ENCODE measurements around the gene CNTNAP2.

The CNTNAP2 gene

DNA sequence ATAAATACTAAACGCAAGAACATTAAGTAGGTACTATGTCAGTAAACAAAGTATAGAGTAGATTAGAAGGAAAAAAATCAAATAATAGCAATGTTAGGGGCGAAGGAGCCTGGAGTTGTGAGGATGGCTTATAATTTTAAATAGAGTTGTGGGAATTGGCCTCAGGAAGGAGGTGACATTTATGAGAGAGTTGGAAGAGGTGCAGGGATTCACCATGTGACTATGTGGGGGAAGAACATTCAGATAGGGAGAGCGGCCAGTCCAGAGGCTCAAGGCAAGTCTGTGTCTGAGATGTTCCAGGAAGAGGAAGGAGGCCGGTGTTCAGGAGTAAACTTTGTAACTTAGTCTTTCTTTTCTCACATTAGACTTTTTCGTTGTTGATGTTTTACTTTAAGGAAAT is 1695.3 kb downstream of the CNTNAP2 start:
- DNase-seq, result no peak

DNA sequence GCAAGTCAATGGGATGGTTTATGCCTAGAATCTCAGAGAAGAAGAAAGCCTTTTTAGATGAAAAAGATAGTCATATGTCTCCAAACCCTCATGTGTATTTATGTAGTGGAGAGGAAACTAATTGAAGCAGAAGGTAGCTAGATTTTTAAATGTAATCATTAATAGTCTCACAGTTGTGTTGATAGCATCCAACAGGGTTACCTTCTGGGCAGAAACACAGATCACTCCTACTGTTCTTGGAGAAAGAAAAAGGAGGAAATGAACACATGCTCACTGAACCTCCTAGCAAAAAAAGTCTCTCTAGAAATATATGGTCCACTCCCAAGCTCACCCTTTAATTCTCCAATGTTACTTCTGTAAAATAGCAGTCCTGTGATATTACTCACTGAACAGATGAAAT is 1696.7 kb downstream of the CNTNAP2 start:
- no peak for DNase-seq

DNA sequence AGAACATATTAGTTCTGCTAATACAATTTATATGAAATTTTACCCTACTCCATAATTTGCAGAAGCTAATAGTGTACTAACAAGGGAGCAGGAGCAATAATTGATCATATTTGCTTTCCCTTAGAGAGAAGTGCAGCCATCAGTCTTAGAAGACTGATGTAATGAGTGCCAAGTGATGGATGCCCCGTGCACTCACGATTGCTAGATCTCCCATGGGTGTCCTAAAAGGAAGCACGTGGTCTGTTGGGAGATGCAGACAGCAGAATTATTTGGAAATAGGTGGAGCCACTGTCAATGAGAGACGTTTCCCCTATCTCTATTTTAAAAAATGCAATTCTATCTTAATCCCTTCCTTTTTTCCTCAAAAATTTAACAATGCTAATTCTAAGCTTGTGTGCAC is 1701.7 kb downstream of the CNTNAP2 start:
- no peak for DNase-seq

DNA sequence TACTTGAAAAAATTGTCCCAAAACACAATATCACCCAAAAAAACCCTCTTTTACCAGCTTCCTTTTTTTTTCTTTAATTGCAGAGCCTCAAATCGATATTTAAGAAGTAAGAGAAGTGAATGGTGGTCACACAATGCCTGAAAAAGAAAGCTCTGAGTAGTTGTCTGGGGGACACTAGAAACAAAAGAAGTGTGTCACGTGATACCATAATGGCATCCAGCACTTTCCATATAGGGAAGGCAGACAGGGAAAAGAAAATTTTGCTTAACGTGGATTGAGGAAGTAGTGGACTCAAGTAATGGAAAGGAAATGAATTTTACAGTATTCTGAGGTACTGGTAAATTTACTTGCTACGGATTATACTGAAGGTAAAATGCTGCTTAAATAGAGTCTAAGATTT is 1708.1 kb downstream of the CNTNAP2 start:
- no peak for DNase-seq

DNA sequence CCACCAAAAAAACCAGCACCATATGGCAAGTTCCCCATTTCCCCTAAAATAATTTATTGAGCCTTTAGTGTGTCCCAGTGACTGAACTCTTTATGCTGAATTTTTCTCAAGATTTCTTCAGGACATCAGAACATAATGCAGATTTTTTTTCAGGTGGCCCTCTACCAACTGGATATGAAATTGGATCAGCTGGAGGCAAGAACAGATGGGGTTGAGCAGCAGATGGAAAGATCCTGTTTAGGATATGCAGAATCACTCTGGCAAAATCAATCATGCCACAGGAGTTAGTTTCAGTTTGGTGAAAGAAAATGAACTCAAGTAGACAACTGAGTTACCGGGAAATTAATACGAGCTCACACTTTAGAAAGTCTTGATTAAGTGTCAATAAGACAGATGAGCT is 1712.4 kb downstream of the CNTNAP2 start:
- DNase-seq, result no peak

DNA sequence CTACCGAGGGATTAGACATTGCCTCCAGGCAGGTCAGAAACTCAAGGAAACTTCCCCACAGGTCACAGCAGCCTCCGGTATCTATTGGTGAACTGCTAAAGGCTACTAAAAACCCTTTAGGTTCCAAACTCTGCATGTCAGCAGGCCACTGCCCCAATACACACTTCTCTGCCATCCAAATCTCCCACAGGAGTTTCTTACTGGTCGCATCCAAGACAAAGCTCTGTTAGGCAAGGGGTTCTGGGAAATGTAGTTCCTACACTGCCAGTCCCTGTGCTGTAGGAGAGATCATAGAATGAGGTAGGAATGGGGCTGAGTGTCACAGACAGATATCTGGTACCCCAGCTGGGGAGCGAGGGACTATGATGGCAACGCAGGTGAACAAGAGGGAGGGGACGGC is 1717.0 kb downstream of the CNTNAP2 start:
- no peak for DNase-seq

DNA sequence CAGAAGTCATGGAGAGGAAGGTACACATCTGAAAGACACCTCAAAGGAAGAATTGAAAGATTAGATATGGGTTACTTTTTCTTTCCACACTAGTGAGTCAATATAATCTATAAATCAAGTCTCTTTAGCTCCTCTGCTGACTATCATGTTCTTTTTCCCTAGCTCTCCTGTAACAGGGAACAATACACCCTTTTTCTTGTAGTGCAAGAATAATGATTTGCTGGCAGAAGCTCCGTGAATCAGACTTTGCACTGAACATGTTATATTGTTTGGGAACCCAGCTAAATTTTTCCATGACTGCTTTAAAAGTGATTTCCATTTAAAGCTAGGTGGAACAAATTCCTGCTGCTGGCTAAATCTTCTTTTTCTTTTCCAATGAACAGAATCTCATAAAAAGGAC is 1717.4 kb downstream of the CNTNAP2 start:
- DNase-seq, result no peak

DNA sequence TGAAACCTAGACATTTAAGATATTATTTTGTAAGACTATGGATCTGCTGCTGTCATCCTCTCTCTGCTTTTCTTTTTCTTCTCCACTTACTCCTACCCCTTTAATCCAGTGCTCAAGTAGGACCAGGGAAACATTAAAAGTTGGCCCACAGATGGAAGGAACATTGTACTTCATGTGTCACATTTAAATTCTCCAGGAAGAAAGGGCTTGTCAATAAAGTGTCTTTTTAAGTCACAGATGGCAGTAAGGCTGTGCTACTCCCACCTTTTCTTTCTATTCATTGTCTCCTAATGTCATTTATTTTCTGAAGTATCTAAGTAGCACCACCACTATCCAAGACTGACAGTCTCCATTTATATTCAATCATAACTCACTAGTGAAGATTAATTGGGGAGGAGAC is 1736.2 kb downstream of the CNTNAP2 start:
- DNase-seq, result no peak

DNA sequence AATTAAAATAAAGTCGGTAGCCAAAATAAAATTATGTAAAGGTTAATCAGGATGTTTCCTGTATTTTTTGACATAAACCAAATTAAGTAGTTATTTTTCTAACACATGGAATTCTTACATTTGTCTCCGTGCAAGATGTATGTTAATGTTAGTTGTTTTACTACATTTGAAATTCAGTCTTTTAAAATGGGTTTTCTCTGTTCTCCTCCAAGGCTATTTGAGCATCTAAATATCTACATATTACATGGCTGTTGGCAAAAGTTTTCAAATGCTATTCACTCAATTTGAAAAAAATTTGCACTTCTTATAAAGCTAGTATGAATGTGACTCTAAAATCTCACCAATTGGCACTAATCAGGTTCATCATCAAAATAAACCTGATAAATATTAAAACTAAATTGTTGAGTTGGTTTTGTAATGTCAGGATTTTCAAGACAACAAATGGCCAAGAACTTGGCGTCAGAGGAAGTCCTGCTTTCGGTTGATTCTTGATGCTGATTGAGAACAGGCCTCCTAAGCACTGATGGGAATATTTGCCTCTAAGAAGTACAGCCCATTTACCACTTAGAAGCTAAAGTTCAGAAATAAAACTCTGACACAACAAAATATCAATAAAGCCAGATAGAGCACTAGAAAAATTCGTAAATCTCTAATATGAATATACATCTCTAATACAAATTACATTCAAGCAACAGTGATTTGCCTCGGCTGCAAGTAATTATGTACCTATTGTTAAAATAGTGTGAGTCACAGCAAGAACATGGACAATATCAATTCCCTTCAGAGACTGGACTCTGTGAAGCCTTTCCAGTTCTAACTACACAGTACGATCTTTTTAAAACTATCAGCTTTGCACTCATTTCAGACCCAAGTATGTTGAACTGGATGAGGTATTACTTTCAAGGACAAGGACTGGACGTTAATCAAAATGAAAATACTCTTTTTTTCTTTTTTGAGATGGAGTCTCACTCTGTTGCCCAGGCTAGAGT is 1740.8 kb downstream of the CNTNAP2 start:
- no peak for DNase-seq

DNA sequence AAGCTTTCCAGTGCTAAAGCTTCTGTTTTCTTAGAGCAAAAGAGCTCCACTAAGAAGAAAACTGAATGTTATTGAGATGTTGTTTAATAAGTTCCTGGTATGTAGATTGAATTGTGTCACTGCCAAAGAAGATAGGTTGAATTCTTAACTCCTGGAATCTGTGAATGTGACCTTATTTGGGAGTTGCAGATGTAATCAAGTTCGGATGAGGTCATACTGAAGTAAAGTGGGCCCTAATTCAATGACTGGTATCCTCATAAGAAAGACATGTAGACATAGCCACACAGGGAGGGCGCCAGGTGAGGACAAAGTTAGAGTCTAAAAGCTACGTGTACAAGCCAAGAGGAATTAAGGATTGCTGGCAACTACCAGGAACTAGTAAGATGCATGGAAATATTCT is 1741.8 kb downstream of the CNTNAP2 start:
- no peak for DNase-seq

DNA sequence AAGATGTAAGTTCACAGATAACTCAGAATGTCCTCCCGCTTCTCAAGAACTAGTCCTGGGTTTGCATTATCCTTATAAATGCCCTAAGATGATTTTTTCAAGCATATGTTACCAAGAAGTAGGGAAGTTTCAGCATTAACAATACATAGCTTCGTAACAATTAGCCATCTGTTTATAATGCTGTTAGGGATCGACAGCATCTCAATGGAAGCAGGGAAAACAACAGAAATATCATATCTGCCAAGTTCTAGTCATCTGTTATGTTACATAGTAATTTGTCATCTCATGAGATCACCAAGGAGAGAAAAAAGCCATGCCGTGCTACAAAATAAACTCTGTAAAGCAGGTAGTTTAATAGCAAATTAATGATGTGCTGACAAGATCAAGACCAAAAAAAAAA is 1742.4 kb downstream of the CNTNAP2 start:
- DNase-seq, result no peak

DNA sequence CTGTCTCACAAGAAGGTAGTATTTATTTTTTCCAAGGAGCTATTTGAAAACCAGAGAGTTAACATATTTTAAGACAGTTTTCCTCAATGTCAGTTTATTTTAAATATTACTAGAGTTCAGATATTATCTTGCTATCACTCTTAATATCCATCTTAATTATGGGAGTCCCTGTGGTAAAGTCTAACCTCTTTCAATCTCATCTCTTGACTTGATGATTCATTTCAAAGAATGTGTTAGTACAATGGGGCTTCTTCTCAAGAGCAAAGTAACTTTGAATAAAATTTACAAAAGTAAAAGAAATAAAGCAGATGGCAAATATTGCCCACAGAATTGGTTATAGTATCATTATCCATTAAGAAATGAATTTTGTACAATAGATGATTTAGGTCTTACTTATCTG is 1742.9 kb downstream of the CNTNAP2 start:
- DNase-seq, result no peak

DNA sequence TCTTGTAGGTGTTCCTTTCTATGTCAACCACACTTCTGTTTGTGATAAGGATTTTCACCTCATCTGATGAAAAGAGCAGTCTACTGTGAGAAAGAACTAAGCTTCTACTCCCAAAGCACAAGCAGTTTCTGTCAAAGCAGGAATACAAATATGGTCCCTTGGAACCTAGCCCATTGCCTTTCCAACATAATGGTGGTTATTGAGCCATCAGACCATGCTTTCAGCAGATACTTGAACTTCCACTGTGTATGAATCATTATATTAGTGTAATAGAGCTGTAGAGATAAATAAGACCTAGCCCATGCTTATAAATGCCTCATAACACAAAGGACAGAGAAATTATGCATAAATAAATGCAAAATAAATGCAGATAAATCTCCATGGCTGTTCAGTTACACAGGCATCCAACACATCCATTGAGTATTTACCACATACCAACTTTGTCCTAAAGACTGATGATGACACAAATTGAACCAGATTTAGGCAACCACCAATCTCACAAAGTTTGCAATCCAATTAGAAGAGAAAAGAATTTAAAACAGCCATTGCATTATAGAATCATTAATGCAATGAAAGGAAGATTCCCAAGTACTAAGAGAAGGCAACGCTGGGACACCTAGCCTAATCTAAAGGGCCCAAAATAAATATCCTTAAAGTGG is 1744.6 kb downstream of the CNTNAP2 start:
- DNase-seq, result no peak

DNA sequence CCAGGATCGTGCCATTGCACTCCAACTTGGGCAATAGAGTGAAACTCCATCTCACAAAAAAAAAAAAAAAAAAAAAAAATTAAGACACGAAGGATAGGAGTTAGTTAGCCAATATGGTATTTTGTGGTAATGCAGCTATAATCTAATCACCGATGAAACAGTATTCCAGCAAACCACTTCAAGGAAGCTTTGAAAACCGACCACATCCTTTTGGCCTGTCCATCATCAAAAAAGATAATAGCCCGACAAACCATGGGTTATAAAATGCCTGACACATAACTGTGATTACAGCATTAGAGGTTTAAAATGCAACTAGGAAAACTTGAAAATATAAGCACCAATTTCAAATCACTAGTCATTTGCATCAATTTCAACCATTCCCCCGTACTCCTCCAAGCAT is 1745.3 kb downstream of the CNTNAP2 start:
- DNase-seq, result no peak

DNA sequence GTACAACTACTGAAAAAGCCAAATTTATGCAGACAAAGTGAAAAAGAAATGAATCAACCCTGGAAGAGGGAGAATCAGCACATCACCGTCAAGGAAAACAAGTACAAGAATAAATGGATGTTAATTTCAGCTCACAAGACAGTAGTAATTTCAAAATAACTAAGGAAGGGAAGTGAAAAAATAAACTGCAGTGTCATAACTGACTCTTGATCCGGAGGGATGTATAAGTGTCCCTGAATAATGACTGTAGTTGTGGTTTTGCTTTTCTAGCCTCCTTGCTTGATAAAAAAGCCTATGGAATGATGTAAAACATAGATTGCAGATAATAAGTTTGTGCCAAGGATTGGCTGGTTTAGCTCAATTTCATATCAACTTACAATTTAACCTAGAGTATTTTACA is 1752.9 kb downstream of the CNTNAP2 start:
- no peak for DNase-seq

DNA sequence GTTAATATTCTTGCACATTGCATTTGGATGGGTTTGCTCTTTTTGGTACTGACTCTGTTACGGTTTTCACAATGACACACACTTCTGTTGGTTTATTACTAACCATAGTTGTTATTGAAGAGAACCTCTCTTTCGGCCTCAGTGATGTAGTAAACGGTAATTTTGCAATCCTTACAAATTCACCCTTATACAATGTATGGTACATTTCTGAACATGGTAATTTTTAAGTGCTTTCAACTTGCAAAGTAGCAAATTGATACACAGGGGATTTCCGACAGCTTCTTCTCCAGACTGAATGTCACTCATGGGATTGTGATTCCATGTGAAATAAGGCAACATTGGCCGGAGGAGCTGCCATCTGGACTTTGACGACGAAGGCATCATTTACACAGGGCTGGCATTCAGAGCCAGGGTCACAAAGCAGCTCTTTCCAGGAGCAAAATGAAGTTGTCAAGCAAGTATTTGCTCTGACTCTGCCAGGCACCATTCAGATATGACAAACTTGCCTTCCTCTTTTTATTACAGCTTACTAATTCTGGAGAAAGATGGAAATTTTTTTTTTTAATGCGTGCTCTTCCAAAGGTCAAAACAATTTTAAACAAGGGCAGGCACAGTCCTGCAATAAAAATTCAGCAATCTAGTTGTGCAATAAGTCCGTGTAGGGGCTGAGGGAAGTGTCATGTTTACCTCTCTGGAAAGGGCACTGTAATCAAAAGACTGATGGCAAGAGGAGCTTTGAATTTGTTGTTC is 1762.5 kb downstream of the CNTNAP2 start:
- no peak for DNase-seq

DNA sequence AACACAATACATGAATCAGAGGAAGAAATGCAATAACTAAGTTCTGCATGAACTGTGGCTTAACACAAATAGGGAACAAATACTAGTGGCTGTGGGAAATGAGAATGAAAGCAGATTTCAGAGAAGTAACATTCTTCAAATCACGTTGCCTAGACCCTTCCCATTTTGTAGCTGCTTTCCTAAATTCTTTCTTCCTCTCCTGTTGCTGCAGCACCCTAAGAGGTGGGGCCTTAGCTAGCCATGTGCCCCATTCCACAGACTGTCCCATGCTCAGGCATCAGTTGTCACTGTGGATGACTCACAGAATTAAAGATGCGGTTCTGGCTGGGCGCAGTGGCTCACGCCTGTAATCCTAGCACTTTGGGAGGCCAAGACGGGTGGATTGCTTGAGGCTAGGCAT is 1769.3 kb downstream of the CNTNAP2 start:
- DNase-seq, result no peak

DNA sequence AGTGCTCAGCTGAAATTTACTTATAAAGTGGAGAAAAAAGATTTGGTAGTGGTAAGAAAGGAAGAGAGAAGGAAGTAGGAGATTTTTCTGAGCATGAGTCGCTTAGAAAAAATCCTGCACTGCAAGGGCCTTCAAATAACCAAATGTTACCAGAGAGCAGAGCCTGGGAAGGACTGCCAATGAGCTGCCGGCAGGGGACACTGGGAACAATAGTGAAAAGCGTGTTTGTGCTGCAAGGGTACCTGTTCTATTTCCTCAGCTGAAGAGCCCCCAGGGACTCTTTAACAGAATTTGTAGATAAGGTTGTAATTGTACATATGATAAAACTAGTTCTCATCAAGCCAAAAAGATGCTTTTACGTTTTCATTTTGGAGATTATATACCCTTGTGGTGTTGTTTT is 1777.7 kb downstream of the CNTNAP2 start:
- no peak for DNase-seq

DNA sequence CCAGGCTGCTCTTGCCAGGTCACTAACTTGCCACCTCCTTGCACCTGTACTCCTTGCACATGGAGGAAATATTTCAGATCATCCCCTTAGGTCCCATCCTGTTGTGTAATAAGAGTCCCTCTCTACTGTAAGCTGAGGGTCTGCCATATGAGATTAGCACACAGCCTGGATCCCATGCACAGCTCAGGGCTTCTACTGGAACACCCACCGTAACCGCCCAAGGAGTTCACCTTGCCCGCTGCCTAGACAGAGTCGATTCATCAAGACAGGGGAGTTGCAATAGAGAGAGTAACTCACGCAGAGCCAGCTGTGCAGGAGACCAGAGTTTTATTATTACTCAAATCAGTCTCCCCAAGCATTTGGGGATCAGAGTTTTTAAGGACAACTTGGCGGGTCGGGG is 1779.5 kb downstream of the CNTNAP2 start:
- DNase-seq, result no peak

DNA sequence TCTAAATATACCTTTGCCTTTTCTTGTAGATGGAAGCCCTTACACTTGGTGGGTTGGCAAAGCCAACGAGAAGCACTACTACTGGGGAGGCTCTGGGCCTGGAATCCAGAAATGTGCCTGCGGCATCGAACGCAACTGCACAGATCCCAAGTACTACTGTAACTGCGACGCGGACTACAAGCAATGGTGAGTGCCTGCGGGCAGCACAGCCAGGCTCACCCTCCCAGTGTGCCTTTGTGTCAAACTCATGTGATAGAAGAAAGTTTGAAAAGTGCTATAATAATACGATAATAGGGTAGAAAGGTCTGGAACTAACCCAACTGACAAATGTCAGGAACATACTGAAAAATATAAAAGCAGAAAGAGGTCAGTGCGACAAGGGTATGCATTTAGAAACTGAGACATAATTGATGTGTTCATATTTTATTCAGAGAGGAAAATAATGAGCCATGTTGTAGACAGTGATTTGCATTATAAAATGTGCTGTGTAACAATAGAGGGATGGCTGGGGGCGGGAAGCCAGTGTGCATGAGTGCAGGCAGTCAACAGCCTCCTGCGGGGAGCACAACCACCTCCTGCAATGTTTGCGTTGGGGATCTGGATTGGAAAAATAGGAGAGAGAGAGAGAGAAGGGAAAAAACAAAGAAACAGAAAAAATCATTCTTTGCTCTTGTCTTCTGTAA is 1787.1 kb downstream of the CNTNAP2 start:
- DNase-seq, result no peak

DNA sequence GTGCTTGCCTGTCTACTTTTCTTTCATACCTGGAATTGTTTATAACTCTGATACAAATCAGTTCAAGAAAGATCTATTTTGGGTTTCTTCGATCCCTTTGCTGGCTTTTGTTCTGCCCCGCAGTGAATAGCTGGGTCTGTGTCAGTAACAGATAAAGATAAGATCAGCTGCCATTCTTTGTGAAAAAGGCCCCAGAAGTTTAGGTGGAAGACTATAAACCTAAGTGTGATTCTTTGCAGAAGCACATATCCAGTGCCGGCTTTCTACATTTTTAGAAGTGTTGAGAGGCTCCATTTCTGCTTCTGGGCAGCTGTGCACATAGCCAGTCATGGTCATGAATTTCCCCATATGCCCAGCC is 1787.6 kb downstream of the CNTNAP2 start:
- DNase-seq, result no peak

DNA sequence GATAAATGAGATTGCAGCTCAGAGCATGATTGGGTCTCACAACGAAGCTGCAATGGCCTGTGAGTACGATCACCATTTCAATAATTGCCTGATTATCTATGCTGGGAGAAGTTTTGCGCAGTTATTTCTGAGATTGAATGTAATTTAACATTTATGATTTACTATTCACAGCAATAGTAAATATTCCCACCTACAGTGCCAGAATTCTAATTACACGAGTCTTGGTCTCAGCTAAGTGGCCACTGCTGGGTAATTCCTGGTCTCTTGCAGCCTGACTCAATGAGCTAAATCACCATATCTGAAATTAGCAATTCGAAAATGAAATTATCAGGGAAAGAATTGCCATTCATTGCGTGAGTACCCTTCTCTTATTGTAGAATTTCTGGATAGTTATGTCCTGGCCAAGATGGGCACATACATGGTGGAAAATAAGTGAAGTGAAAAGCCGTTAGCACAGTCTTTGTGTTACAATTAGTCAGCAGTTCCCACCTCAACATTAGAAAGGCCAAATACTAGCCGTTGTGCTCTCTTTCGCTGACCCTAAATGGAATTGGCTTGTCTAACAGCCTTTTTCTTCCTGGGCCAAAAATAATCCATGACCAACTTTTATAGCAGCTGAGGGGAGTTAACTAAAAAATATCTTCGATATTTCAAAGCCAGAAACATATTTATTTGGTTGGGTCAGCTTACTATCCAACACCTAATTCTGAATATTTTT is 1793.0 kb downstream of the CNTNAP2 start:
- DNase-seq, result no peak
